Upper lobe of left lung (tissue), 4 donors: ENCODE data around the gene ILF2.

Experiments used
- EP300 ChIP-seq, 4 donors: sonication (generic); formaldehyde crosslinking; IDR thresholded peaks; one replicate each; pipeline ENCODE4 v1.5.1; 2017; ENCODE audit warnings: antibody characterized with exemption in 4 of 4, control low read depth in 2 of 4
- POLR2A ChIP-seq, 4 donors: fragments of 450-650 bp; IDR thresholded peaks; one replicate each; pipeline ENCODE4 v1.5.1; 2016 to 2017; ENCODE audit warnings: antibody characterized with exemption in 4 of 4, mild to moderate bottlenecking in 2 of 4
- POLR2AphosphoS5 ChIP-seq, 2 donors: sonication (generic); formaldehyde crosslinking; IDR thresholded peaks; one replicate each; pipeline ENCODE4 v1.5.1; 2017; ENCODE audit warnings: antibody characterized with exemption in 2 of 2
- TF ChIP-seq, protein P1 (sequence below), 6 experiments: fragments of 450-650 bp in 4 of 6; fragments of 200-600 bp in 2 of 6; sonication (generic) in 2 of 6; IDR thresholded peaks; one replicate each; pipeline ENCODE4 v1.5.1; 2016 to 2019; ENCODE audit warnings: antibody characterized with exemption in 6 of 6

GRCh38 chr1:153670257-153670858 lies 435 bp downstream of the ILF2 start:
- TF ChIP-seq POLR2A (IDR thresholded peaks at IDR 0.05) (no peak), POLR2AphosphoS5 (IDR thresholded peaks at IDR 0.05) (no peak), EP300 (IDR thresholded peaks at IDR 0.05) (no peak)
- TF ChIP-seq, protein P1, sequence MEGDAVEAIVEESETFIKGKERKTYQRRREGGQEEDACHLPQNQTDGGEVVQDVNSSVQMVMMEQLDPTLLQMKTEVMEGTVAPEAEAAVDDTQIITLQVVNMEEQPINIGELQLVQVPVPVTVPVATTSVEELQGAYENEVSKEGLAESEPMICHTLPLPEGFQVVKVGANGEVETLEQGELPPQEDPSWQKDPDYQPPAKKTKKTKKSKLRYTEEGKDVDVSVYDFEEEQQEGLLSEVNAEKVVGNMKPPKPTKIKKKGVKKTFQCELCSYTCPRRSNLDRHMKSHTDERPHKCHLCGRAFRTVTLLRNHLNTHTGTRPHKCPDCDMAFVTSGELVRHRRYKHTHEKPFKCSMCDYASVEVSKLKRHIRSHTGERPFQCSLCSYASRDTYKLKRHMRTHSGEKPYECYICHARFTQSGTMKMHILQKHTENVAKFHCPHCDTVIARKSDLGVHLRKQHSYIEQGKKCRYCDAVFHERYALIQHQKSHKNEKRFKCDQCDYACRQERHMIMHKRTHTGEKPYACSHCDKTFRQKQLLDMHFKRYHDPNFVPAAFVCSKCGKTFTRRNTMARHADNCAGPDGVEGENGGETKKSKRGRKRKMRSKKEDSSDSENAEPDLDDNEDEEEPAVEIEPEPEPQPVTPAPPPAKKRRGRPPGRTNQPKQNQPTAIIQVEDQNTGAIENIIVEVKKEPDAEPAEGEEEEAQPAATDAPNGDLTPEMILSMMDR (IDR thresholded peaks at IDR 0.05), result no peak
